Adrenal gland (tissue), 5 donors: ENCODE data around the gene MLST8.

Experiments used
- POLR2A ChIP-seq, 2 donors: fragments of 450-650 bp; IDR thresholded peaks; one replicate each; pipeline ENCODE4 v1.6.1; 2017; ENCODE audit warnings: antibody characterized with exemption in 2 of 2, mild to moderate bottlenecking in 2 of 2, moderate library complexity in 1 of 2
- TF ChIP-seq, protein P1 (sequence below), 6 experiments: fragments of 450-650 bp in 4 of 6; fragments of 200-600 bp in 2 of 6; sonication (generic) in 1 of 6; IDR thresholded peaks; 1 replicate in 5 of 6; 2 replicates in 1 of 6; pipeline versions ENCODE4 v1.5.1 to v1.8.0; 2016 to 2021; ENCODE audit warnings: antibody characterized with exemption in 6 of 6, mild to moderate bottlenecking in 2 of 6, moderate library complexity in 1 of 6
- donor health status: DM: no; HTN: no; CAD: no.

DNA sequence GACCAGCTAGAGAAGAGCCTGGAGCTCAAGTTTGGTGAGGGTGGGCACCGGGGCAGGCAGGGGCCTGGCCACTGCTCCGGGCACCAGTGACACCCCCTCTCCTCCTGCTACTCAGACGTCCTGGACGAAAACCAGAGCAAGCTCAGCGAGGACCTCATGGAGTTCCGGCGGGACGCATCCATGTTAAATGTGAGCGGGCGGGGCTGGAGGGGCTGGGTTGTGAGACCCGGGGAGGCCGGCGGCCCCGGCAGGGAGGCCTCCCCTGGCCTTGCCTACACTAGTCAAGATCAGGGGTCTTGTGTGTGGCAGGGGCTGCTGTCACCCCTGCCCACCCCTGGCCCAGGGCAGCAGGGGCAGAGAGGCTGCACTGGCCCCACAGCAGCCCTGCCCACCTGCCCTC lies 31.9 kb upstream of the MLST8 start:
- TF ChIP-seq, protein P1, sequence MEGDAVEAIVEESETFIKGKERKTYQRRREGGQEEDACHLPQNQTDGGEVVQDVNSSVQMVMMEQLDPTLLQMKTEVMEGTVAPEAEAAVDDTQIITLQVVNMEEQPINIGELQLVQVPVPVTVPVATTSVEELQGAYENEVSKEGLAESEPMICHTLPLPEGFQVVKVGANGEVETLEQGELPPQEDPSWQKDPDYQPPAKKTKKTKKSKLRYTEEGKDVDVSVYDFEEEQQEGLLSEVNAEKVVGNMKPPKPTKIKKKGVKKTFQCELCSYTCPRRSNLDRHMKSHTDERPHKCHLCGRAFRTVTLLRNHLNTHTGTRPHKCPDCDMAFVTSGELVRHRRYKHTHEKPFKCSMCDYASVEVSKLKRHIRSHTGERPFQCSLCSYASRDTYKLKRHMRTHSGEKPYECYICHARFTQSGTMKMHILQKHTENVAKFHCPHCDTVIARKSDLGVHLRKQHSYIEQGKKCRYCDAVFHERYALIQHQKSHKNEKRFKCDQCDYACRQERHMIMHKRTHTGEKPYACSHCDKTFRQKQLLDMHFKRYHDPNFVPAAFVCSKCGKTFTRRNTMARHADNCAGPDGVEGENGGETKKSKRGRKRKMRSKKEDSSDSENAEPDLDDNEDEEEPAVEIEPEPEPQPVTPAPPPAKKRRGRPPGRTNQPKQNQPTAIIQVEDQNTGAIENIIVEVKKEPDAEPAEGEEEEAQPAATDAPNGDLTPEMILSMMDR (IDR thresholded peaks at IDR 0.05): no peak
- TF ChIP-seq POLR2A (IDR thresholded peaks at IDR 0.05): no peak
